GM12891 (cell line): ENCODE data around the gene HINT1.

Source experiments
- POLR2A ChIP-seq: IDR thresholded peaks from 2 replicates; pipeline ENCODE4 v1.6.1; 2011; ENCODE audit warnings: low read depth, low read length, control low read depth
- POLR2AphosphoS5 ChIP-seq: IDR thresholded peaks from 2 replicates; pipeline ENCODE4 v1.6.1; 2011; ENCODE audit warnings: low read depth, low read length, control low read depth
- SPI1 ChIP-seq: IDR thresholded peaks from 2 replicates; pipeline ENCODE4 v1.6.1; 2011; ENCODE audit warnings: low read depth, low read length, control low read depth
- TAF1 ChIP-seq: IDR thresholded peaks from 2 replicates; pipeline ENCODE4 v1.6.1; 2011; ENCODE audit warnings: low read depth, low read length, control low read depth

GRCh38 chr5:131171276-131171810 is 6.3 kb upstream of the HINT1 start:
- TF ChIP-seq POLR2A (no peak), TAF1 (no peak), POLR2AphosphoS5 (no peak), SPI1 (no peak)
